ENCODE results near the gene ITPRID2. TPM values are rescaled to one million over a fixed set of nuclear protein-coding genes. Genes with fewer than 3 reads are reported as not detected.

ITPRID2 gene
- total RNA-seq, 1 donor from 2014 or later: 100 TPM

DNA sequence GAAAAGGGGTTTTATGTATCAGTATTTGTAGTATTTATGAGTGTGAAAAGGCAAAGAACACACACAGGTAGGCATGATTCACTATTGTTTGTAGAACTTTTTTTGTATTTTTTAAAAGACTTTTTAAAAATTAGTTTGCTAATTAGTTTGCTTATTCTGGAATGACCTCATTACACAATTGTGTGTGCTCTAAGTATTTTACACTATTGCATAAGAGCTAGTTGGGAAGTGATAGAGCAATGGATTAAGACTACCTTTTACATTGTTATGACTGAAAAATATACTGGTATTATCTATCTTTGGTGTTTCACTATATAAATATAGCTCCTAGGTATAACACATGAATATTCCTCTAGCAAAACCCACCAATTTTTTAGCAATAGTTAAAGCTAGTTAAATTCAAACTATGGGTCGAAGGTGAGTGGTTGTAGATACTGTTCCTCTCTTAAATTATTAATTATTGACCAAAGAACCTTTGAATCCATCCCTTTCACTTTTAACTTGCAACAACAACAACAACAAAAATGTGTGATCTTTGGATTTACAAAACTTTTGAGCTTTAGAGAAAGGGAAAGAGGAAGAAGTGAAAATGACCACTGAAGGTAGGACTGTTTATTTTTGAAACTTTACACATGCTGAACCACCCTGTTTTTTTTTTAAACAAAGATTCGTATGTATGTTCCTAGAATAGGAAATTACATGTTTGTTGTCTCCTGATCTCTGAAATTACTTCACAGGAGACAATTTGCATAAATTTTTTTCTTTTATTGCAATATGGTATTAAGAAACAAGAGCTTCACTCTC lies 18.7 kb downstream of the ITPRID2 start:
- Mint-ChIP-seq H3K9me3 (ENCODE audit: unreplicated experiment) (no peaks in the 10 kb centered on the region), H3K36me3 (ENCODE audit: unreplicated experiment) (peaks cover 65% of the 10 kb centered on the region), H3K4me3 (ENCODE audit: unreplicated experiment) (no peak overlapping the region), H3K4me1 (ENCODE audit: unreplicated experiment) (peaks cover 12% of the 10 kb centered on the region), H3K27ac (ENCODE audit: unreplicated experiment) (no peak overlapping the region), H3K27me3 (ENCODE audit: unreplicated experiment) (no peaks in the 10 kb centered on the region)
- DNase-seq (ENCODE audit: extremely low spot score, unreplicated experiment): no peak
- TF ChIP-seq, protein P1, sequence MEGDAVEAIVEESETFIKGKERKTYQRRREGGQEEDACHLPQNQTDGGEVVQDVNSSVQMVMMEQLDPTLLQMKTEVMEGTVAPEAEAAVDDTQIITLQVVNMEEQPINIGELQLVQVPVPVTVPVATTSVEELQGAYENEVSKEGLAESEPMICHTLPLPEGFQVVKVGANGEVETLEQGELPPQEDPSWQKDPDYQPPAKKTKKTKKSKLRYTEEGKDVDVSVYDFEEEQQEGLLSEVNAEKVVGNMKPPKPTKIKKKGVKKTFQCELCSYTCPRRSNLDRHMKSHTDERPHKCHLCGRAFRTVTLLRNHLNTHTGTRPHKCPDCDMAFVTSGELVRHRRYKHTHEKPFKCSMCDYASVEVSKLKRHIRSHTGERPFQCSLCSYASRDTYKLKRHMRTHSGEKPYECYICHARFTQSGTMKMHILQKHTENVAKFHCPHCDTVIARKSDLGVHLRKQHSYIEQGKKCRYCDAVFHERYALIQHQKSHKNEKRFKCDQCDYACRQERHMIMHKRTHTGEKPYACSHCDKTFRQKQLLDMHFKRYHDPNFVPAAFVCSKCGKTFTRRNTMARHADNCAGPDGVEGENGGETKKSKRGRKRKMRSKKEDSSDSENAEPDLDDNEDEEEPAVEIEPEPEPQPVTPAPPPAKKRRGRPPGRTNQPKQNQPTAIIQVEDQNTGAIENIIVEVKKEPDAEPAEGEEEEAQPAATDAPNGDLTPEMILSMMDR (IDR thresholded peaks at IDR 0.05): no peak

DNA sequence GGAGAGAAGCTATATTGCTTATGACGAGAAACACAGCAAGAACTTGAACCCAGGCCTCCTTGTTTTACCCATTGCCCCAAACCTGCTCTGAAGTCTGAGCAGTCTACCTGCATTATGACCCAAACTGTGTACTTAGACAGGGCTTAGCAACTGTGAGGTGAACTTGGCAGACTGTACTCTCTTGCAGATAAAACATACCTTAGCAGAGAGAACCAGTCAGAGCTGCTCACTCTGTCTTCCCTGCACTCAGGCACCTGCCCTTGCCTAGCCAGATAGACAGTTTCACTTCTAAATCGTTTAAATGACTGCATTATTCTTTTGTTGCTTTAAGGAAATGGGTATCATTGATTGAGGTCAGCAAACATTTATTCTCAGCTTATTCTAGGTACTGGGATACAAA lies 20.3 kb downstream of the ITPRID2 start:
- Mint-ChIP-seq H3K36me3 (ENCODE audit: unreplicated experiment) (peaks cover 67% of the 10 kb centered on the region), H3K4me1 (ENCODE audit: unreplicated experiment) (peaks cover 17% of the 10 kb centered on the region), H3K27me3 (ENCODE audit: unreplicated experiment) (no peaks in the 10 kb centered on the region), H3K27ac (ENCODE audit: unreplicated experiment) (no peak overlapping the region), H3K9me3 (ENCODE audit: unreplicated experiment) (no peaks in the 10 kb centered on the region), H3K4me3 (ENCODE audit: unreplicated experiment) (no peak overlapping the region)
- TF ChIP-seq, protein P1 (IDR thresholded peaks at IDR 0.05): no peak
- no peak for DNase-seq (ENCODE audit: extremely low spot score, unreplicated experiment)

DNA sequence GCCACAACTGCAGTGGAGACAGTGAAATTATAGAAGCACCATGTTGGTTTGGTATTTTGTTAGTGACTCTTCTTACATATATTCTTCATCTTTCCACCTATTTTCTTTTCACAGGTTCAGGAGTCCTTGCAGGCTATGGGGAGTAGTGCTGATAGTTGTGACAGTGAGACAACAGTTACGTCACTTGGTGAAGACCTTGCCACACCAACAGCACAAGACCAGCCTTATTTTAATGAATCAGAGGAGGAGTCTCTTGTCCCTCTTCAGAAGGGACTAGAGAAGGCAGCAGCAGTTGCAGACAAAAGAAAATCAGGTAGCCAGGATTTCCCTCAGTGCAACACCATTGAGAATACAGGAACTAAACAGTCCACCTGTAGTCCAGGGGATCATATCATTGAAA lies 23.6 kb downstream of the ITPRID2 start:
- peak overlapping the region; percentile 24 for H3K27ac Mint-ChIP-seq (ENCODE audit: unreplicated experiment)
- DNase-seq (ENCODE audit: extremely low spot score, unreplicated experiment): no peak
- H3K36me3 Mint-ChIP-seq (ENCODE audit: unreplicated experiment): peaks cover 72% of the 10 kb centered on the region
- TF ChIP-seq, protein P1 (IDR thresholded peaks at IDR 0.05): no peak
- peaks cover 11% of the 10 kb centered on the region for H3K4me1 Mint-ChIP-seq (ENCODE audit: unreplicated experiment)
- H3K27me3 Mint-ChIP-seq (ENCODE audit: unreplicated experiment): no peaks in the 10 kb centered on the region
- H3K4me3 Mint-ChIP-seq (ENCODE audit: unreplicated experiment): no peak overlapping the region
- H3K9me3 Mint-ChIP-seq (ENCODE audit: unreplicated experiment): no peaks in the 10 kb centered on the region

DNA sequence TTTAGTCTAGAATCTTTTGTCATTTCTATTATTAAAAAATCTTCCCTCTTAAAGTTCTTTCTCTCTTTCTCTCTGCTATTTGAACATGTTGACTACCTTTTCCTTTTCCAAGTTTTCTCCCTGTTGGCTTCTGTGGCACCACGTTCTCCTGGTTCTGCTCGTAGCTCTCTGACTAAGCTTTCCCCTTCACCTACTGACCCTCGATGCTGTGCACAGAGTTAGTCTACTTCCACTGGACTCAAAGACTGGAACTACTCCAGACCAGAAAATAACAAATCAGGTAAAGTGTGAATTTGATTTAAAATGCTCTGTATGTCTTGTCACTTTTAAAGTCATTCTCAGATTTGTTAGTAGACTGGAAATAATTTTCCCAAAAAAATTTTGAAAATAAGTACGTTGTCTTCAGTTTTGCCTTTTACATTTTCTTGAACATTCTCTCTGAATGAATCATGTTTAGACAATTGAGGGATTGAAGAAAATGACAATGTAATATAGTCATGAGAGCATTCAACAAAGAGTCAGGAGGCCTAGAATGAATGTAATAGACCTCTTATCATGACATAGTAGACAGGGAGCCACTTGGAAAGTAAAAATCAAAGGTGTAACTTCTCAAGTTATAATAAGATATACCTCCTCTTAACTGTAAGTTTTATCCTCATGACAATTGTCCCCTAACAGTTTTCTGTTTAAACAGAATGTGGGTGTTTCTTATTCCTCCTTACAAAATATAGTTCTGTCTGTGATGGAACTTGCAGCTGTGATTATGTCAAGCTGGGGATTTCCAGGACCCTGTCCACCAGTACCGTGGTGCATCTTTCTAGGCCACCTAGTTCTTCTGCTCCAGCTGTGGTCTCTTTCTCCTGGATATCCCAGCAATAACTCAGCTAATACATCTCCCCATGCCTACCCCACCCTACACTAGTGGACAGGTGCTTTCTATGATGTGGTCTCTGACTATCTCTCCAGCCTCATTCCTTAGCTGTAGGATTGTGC lies 25.5 kb downstream of the ITPRID2 start:
- H3K9me3 Mint-ChIP-seq (ENCODE audit: unreplicated experiment): no peaks in the 10 kb centered on the region
- H3K27me3 Mint-ChIP-seq (ENCODE audit: unreplicated experiment): no peaks in the 10 kb centered on the region

More for the DNA sequence above, 25.5 kb downstream of the ITPRID2 start:
- Mint-ChIP-seq H3K4me3 (ENCODE audit: unreplicated experiment) (no peak overlapping the region), H3K4me1 (ENCODE audit: unreplicated experiment) (peaks cover 8% of the 10 kb centered on the region), H3K27ac (ENCODE audit: unreplicated experiment) (peak overlapping the region; percentile 40), H3K36me3 (ENCODE audit: unreplicated experiment) (peaks cover 62% of the 10 kb centered on the region)
- TF ChIP-seq, protein P1 (IDR thresholded peaks at IDR 0.05): no peak
- no peak for DNase-seq (ENCODE audit: extremely low spot score, unreplicated experiment)

Measured in osteocyte (in vitro differentiated cells).